Measurements from ENCODE around the gene OMD. TPM values are rescaled to one million over a fixed set of nuclear protein-coding genes. Genes with fewer than 3 reads are reported as not detected.

Gene OMD
- total and polyA plus RNA-seq, 10 donors: 0.10 to 1.0 (median 0.61) TPM; not detected in 1

GRCh38 chr9:92429836-92430235, 5.6 kb upstream of the OMD start:
- H3K9me3 ChIP-seq: no peaks in the 10 kb centered on the region
- H3K27ac ChIP-seq: no peak overlapping the region
- H3K36me3 ChIP-seq: no peaks in the 10 kb centered on the region
- intact Hi-C loops (cut with DNase I; ENCODE audit: low total_unique reads): loop anchor here (10.0 kb wide), 1 partner anchor 295 kb away; no protein-coding TSS in a partner anchor
- DNase-seq: no peak
- no peaks in the 10 kb centered on the region for H3K4me1 ChIP-seq
- TF ChIP-seq POLR2A (IDR thresholded peaks at IDR 0.05): no peak
- no peak for TF ChIP-seq POLR2AphosphoS5 (IDR thresholded peaks at IDR 0.05)
- no peak for TF ChIP-seq CTCF (IDR thresholded peaks at IDR 0.05 in 8 of 11, conservative IDR thresholded peaks at IDR 0.05 in 3 of 11)
- no peaks in the 10 kb centered on the region for H3K27me3 ChIP-seq (replicated peaks in 1 of 7)
- 69 to 95% (median 77%) methylated on average over 2 of the region's 2 CpGs for WGBS, 5 donors
- no peak overlapping the region for H3K4me3 ChIP-seq

DNA sequence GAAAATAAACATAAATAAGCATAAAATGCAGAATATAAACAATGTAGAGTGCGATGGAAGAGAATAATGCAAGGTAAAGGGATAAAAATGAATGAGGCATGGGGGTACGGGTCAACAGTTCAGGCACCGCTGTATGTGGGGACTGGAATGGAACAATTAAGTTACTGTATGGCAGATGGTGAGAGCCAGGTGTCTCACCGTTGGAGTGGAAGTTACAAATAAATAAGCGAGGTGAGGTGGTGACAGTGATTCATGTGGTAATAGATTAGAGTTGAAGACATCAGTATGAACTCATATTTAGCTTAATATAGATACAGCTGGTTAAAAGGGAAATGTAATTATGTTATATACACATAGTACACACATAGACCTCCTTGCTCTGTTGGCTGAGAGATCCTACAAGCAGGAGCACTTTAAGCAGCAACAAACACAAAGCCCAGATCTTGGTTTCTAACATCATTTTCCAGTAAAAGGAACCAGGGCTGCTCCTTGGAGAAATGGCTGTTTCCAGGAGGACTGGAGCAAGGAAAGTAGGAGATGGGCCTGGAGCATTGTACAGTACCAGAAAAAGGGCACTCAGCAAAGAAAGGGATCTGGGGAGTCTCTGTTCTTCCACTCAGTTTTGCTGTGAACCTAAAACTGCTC, 2.4 kb upstream of the OMD start:
- TF ChIP-seq CTCF (IDR thresholded peaks at IDR 0.05 in 8 of 11, conservative IDR thresholded peaks at IDR 0.05 in 3 of 11) (no peak), POLR2AphosphoS5 (IDR thresholded peaks at IDR 0.05) (no peak), POLR2A (IDR thresholded peaks at IDR 0.05) (no peak)
- Histone ChIP-seq H3K4me1 (no peaks in the 10 kb centered on the region), H3K4me3 (no peak overlapping the region), H3K9me3 (no peaks in the 10 kb centered on the region), H3K27ac (no peak overlapping the region), H3K27me3 (replicated peaks in 1 of 7) (no peaks in the 10 kb centered on the region), H3K36me3 (no peaks in the 10 kb centered on the region)
- intact Hi-C loops (cut with DNase I; ENCODE audit: low total_unique reads): no loop called here
- WGBS, 5 donors: 81 to 89% (median 88%) methylated on average over 5 of the region's 5 CpGs
- no peak for DNase-seq

DNA sequence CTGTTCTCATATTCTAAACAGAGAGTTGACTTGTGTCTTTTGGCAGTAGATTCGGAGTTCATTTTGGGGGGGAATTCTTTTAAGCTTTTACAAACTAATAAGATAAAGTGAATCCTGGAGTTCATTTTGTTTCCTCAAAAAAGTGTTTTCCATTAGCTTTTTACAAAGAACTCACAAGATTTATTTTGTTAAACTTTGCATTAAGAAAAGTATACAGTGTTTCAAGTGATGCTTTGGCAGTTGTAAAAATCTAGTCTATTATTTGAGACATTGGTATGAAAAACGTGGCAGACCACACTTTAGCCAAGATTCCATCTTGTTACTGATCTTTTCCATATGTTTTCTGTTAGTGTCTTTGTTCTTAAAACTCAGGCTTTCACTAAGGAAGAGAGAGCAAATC, 1.2 kb upstream of the OMD start:
- no peak for DNase-seq
- TF ChIP-seq POLR2AphosphoS5 (IDR thresholded peaks at IDR 0.05): no peak
- no peak for TF ChIP-seq POLR2A (IDR thresholded peaks at IDR 0.05)
- no peak for TF ChIP-seq CTCF (IDR thresholded peaks at IDR 0.05 in 8 of 11, conservative IDR thresholded peaks at IDR 0.05 in 3 of 11)
- Histone ChIP-seq H3K27ac (no peak overlapping the region), H3K4me3 (no peak overlapping the region), H3K9me3 (no peaks in the 10 kb centered on the region), H3K4me1 (no peaks in the 10 kb centered on the region), H3K36me3 (no peaks in the 10 kb centered on the region), H3K27me3 (replicated peaks in 1 of 7) (no peaks in the 10 kb centered on the region)
- 69 to 85% (median 70%) methylated on average over 2 of the region's 2 CpGs for WGBS, 5 donors
- intact Hi-C loops (cut with DNase I; ENCODE audit: low total_unique reads): no loop called here

DNA sequence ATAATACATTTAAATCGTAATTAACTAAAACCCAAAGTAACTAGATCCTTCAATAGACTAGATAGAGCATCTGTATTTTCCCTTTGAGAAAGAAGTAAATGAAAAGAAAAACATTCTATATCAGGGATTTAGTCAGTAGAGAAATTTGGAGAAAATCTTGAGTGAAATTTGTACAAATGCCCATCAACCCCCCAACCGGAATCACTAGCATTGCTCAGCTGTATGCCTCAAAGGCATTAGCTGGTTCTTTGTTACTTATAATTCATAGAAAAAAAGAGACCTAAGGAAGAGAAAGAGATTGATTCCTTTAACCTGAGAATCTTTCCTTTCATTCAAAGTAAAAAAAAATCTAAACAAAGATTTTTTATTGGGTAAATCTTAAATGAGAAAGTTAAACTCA, 659 bp downstream of the OMD start:
- TF ChIP-seq POLR2A (IDR thresholded peaks at IDR 0.05): no peak
- no peak for TF ChIP-seq POLR2AphosphoS5 (IDR thresholded peaks at IDR 0.05)
- no peak for TF ChIP-seq CTCF (IDR thresholded peaks at IDR 0.05 in 8 of 11, conservative IDR thresholded peaks at IDR 0.05 in 3 of 11)
- 95 to 99% (median 98%) methylated on average over 2 of the region's 2 CpGs for WGBS, 5 donors
- H3K27ac ChIP-seq: no peak overlapping the region
- intact Hi-C loops (cut with DNase I; ENCODE audit: low total_unique reads): no loop called here
- H3K36me3 ChIP-seq: no peaks in the 10 kb centered on the region
- no peaks in the 10 kb centered on the region for H3K4me1 ChIP-seq
- H3K4me3 ChIP-seq: no peak overlapping the region
- DNase-seq: no peak
- no peaks in the 10 kb centered on the region for H3K9me3 ChIP-seq
- no peaks in the 10 kb centered on the region for H3K27me3 ChIP-seq (replicated peaks in 1 of 7)
